A673 (cell line): ENCODE measurements around the gene KBTBD13. TPM values are rescaled to one million over a fixed set of nuclear protein-coding genes. Genes with fewer than 3 reads are reported as not detected.

Experiments used
- BruUV-seq: library from RNA; stranded (reverse); fragments of 400-500 nt; replicated peaks from 2 replicates; lab custom pipeline; 2021; lab: Mats Ljungman, UMichigan
- CTCF ChIA-PET: fragments of 300-600 bp; sonication (Branson Sonifier 250); formaldehyde crosslinking; loops from one replicate; lab custom pipeline; 2022; ENCODE audit warnings: antibody characterized with exemption; lab: Charles Lee
- POLR2A ChIA-PET: fragments of 300-600 bp; sonication (Branson Sonifier 250); formaldehyde crosslinking; loops from one replicate; lab custom pipeline; 2022; ENCODE audit warnings: antibody characterized with exemption; ENCODE audit not compliant: low non-redundant PET; lab: Charles Lee
- DNase-seq: peaks from one replicate; pipeline ENCODE4 v3.0.0-alpha.2; 2015; ENCODE audit warnings: low spot score
- H3K27ac ChIP-seq: fragments of 200-600 bp; sonication (generic); 2 replicates; pipeline ENCODE4 v1.5.1; 2016; ENCODE audit warnings: mixed run types, low read depth, mild to moderate bottlenecking, mixed read lengths, antibody characterized with exemption, low read length; ENCODE audit not compliant: poor library complexity, severe bottlenecking
- H3K27me3 ChIP-seq: fragments of 200-600 bp; sonication (generic); replicated peaks from 2 replicates; pipeline ENCODE4 v1.6.1; 2017; ENCODE audit warnings: mixed run types, low read depth, mild to moderate bottlenecking, mixed read lengths, antibody characterized with exemption, low read length; ENCODE audit not compliant: insufficient read depth, poor library complexity
- H3K36me3 ChIP-seq: fragments of 200-600 bp; sonication (generic); 2 replicates; pipeline ENCODE4 v1.6.1; 2016; ENCODE audit warnings: mixed run types, mild to moderate bottlenecking, mixed read lengths, antibody characterized with exemption, low read length; ENCODE audit not compliant: insufficient read depth, poor library complexity, severe bottlenecking
- H3K4me1 ChIP-seq: fragments of 200-600 bp; sonication (generic); 2 replicates; pipeline ENCODE4 v1.6.1; 2017; ENCODE audit warnings: mixed run types, mild to moderate bottlenecking, mixed read lengths, antibody characterized with exemption, low read length; ENCODE audit not compliant: insufficient read depth, poor library complexity, severe bottlenecking
- H3K4me3 ChIP-seq: fragments of 200-600 bp; sonication (generic); 2 replicates; pipeline ENCODE4 v1.5.1; 2016; ENCODE audit warnings: low read depth, mixed run types, mild to moderate bottlenecking, mixed read lengths, low read length; ENCODE audit not compliant: poor library complexity, severe bottlenecking
- H3K9me3 ChIP-seq: fragments of 200-600 bp; sonication (generic); 2 replicates; pipeline ENCODE4 v1.6.1; 2016; ENCODE audit warnings: mixed run types, low read depth, mild to moderate bottlenecking, mixed read lengths, antibody characterized with exemption, low read length; ENCODE audit not compliant: poor library complexity, severe bottlenecking
- CTCF ChIP-seq: fragments of 300-800, 200-600 bp; sonication (generic); conservative IDR thresholded peaks from 2 replicates; pipeline ENCODE4 v1.5.1; 2017; ENCODE audit warnings: low read depth, mild to moderate bottlenecking, antibody characterized with exemption, low read length, moderate library complexity, mixed read lengths
- EZH2 ChIP-seq: fragments of 200-600 bp; sonication (generic); IDR thresholded peaks from 2 replicates; pipeline ENCODE4 v1.6.1; 2017; ENCODE audit warnings: borderline replicate concordance, low read depth, mild to moderate bottlenecking, mixed read lengths, antibody characterized with exemption, low read length; ENCODE audit not compliant: poor library complexity, severe bottlenecking
- intact Hi-C: fragments of 100-400 bp; cut with micrococcal nuclease; formaldehyde crosslinking; loops from one replicate; pipeline ENCODE4 v1.10.0; 2022; ENCODE audit not compliant: unreplicated experiment
- total RNA-seq: library from RNA; stranded (reverse); gene quantifications from 2 replicates; pipeline ENCODE4 v1.2.3, GENCODE V29; 2021

The KBTBD13 gene
- total RNA-seq, 1 experiment from 2014 or later: not detected

- POLR2A ChIA-PET: interaction anchor here (0.6 kb wide), 1 partner anchor 243 kb away, joined by 4 read pairs; the partner anchor contains the start of gene RNU5B-1
- H3K4me1 ChIP-seq: peaks cover under 1% of the 10 kb centered on the region
- no peak for DNase-seq
- H3K9me3 ChIP-seq: no peaks in the 10 kb centered on the region
- H3K4me3 ChIP-seq: no peak overlapping the region
- H3K27ac ChIP-seq: no peak overlapping the region
- TF ChIP-seq CTCF: no peak
- no peak for TF ChIP-seq EZH2
- H3K36me3 ChIP-seq: no peaks in the 10 kb centered on the region
- CTCF ChIA-PET: no interaction called here
- no peaks in the 10 kb centered on the region for H3K27me3 ChIP-seq
- intact Hi-C loops: no loop called here
- BruUV-seq: no TSS peak
Observed at GRCh38 chr15:65062061-65062460, 14.5 kb upstream of the KBTBD13 start.

GRCh38 chr15:65062726-65063125 is 13.8 kb upstream of the KBTBD13 start:
- no peaks in the 10 kb centered on the region for H3K36me3 ChIP-seq
- CTCF ChIA-PET: no interaction called here
- H3K27me3 ChIP-seq: no peaks in the 10 kb centered on the region
- intact Hi-C loops: no loop called here
- TF ChIP-seq EZH2 (no peak), CTCF (no peak)
- H3K9me3 ChIP-seq: no peaks in the 10 kb centered on the region
- no peak overlapping the region for H3K4me3 ChIP-seq
- no peak overlapping the region for H3K27ac ChIP-seq
- BruUV-seq: no TSS peak
- H3K4me1 ChIP-seq: peaks cover 6% of the 10 kb centered on the region
- no peak for DNase-seq
- POLR2A ChIA-PET: no interaction called here

GRCh38 chr15:65066001-65066634 is 10.4 kb upstream of the KBTBD13 start:
- Histone ChIP-seq H3K27me3 (no peaks in the 10 kb centered on the region), H3K9me3 (no peaks in the 10 kb centered on the region), H3K36me3 (no peaks in the 10 kb centered on the region), H3K27ac (no peak overlapping the region), H3K4me1 (peaks cover 14% of the 10 kb centered on the region), H3K4me3 (no peak overlapping the region)
- TF ChIP-seq CTCF (no peak), EZH2 (no peak)
- intact Hi-C loops: no loop called here
- POLR2A ChIA-PET: interaction anchor here (0.7 kb wide), 1 partner anchor 11 kb away, joined by 5 read pairs; no protein-coding TSS in a partner anchor
- peak; percentile 42 for DNase-seq
- CTCF ChIA-PET: no interaction called here
- BruUV-seq: no TSS peak
